Activated T-helper 1 cell treated with anti-CD3 and anti-CD28 coated beads, Interleukin-2, amount 50 U/mL, for 16 hours (primary cell): Measurements from ENCODE around the gene NR1H2.
A peak's percentile ranks its signal among the peaks of the same experiment; 100 is the strongest.
"Not testable (repeated sequence)": the region's sequence is repeated elsewhere in the genome, so short reads cannot be mapped to it uniquely, and the experiment has no call there.

Source experiments
- DNase-seq, 2 donors: peaks; one replicate each; pipeline ENCODE4 v3.0.0-alpha.2; 2020; ENCODE audit warnings: low read depth in 1 of 2, low spot score in 1 of 2

Gene NR1H2

DNA sequence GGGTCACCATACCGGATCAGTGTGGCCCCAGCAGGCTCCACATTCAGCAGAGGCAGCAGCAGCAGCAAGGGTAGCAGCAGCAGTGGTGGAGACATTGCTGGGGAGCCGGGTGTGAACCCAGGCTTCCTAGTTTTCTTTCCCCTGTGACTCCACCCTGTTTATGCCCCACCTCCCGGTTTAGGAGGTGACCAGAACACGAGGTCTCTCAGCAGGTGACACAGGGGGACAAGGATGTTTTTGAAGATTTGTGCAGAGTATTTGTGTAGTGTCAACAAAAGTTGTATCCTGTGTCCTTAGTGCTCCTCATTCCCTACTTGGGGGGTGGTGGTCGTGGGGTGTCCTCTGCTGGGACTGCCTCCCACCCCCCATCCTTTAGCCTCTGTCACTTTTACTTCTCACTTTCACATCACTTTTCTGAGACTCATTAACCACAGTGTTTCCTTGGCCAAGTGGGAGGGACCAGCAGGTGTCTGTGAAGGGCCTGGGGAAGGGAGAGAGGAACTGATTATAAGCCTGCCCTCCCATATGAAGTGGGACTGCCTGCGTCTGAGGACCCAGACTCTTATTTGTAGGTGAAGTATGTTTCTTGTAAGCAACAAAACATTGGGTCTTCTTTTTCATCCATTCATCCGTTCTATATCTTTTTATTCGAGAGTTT, 31.5 kb upstream of the NR1H2 start:
- DNase-seq, result no peak

DNA sequence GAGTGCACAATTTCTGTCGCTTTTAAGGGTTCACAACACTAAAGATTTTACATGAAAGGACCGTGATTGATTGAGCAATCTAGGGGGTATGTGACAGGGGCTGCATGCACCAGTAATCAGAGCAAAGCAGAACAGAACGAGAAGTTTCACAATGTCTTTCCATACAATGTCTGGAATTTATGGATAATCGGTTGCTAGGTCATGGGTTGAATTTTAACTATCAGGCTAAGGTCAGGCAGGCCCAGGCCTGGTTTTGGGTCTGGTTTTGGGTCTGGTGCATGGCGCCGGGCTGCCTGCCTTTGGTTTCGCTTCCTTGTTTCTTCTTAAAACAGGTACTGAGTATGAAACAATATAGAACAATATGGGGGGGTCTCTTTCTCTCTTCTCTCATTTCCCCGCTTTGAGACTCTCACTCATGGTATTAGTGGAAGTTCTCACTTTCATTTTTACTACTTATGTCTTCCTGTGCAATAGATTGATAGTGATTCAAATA, 29.1 kb upstream of the NR1H2 start:
- not testable (repeated sequence) for DNase-seq

DNA sequence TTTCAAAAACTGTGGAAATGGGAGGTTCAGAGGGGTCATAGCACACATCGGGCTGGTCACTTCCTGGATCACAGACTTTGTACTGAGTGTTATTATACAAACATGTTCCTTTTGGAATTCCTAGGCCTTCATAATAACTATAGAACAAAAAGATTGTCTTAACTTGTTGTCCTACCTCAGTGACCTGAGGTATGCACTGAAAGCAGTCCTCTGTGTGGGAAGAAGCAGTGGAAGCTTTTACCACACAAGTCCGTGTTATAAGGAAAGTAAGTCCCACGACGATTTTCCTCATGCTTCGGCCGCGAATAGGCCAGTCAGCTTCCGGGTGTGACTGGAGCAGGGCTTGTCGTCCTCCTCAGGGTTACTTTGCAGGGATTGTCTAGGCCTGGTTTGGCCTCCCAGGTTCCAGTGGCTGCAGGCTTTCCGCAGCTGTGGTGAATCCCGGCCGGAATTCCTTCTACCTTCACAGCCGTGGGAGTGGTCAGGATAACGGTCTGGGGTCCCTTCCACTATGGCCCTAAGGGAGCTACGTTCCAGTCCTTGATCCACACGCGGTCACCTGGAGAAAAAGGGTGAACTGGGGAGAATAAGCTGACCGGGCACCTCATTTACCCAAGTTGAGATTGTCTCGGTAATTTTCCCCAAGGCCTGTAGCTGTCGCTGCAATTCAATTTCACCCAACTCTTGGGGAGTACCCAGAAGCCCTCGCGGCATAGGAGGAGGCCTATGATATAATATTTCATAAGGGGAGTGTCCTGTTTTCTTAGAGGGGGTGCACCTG, 26.8 kb upstream of the NR1H2 start:
- no peak for DNase-seq

DNA sequence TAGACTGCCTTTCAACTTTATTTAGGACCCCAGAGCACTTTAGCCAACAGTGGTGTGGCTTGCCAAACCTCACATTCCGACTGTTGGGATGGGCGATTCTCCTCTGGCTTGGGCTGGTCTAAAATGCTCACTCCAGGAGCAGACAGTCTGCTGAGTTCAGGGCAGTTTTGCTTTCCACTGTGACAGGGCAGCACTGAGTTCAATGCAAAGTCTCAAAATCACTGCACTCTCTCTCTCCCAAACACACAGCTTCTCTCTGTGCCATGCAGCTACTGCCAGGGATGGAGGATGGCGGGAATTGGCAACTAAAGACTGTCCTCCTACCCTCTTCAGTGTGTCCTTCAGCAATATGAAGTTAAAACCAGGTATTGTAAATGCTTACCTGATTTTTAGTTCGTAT, 24.0 kb upstream of the NR1H2 start:
- no peak for DNase-seq

DNA sequence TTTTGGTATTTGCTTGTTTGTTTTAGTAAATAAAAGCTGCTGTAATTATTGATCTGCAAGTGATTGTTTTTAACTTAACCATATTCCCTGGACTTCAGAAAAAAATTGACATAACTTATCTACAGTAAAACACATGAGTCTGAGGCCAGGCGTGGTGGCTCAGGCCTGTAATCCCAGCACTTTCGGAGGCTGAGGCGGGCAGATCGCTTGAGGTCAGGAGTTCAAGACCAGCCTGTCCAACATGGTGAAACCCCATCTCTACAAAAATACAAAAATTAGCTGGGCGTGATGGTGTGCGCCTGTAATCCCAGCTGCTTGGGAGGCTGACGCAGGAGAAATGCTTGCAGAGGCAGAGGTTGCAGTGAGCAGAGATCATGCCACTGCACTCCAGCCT, 22.8 kb upstream of the NR1H2 start:
- not testable (repeated sequence) for DNase-seq

DNA sequence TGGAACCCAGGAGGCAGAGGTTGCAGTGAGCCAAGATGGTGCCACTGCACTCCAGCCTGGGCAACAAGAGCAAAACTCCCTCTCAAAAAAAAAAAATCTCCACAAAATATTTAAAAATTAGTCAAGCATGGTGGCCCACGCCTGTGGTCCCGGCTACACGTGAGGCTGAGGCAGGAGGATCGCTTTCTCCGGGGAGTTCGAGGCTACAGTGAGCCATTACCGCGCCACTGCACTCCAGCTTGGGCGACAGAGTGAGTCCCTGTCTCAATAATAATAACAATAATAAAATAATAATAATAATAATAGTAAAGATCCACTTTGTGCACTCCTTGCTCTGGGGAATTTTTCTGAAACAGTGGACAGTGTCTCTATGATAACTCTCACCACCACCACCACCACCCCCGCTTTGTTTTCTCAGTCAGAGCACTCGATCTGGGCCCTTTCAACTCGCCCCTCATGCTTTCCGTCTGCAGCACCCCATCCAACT, 19.5 kb upstream of the NR1H2 start:
- DNase-seq, result no peak

DNA sequence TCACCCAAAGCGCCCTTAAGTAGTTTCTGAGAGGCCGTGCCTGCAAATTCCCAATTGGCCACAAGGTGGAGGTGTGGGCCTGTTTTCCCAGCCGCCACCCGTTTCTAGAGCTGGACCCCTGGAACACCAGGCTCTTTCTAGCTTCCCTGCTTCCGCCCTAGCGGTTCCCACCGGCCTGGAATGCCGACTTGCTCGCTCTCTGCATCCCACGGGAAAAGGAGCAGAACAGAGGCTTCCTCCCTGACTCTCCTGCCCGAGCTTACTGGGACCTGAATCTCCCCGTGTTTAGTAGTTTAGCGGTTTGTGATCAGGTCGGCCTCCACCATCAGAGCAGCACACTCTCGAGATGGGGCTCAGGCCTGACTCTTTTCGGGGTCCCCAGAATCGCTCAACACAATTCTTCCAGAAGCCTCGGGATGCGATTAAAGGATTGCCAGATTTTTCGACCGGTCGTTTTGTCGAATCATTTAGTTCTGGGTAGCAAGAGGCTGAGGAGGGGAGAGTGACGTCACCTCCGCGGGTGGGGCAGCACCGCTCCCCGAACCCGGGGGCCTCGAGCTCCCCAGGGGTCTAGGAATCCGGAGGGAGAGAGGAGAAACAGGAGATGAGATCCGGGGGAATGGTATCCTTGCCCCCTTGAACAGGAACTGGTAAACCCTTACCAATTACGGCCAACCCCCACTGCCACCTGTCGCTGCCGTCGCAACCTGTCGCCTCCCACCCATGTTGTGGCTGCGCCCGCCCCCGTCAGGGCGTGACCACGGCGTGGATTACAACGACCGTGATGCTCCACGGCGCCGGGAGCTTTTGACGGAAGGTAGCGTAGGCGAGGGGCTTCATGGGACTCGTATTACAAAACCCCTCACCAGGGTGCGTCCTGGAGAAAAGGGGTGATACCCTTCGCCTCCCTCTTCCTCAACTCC, 18.8 kb upstream of the NR1H2 start:
- peak; percentile 64 to 76 for DNase-seq

DNA sequence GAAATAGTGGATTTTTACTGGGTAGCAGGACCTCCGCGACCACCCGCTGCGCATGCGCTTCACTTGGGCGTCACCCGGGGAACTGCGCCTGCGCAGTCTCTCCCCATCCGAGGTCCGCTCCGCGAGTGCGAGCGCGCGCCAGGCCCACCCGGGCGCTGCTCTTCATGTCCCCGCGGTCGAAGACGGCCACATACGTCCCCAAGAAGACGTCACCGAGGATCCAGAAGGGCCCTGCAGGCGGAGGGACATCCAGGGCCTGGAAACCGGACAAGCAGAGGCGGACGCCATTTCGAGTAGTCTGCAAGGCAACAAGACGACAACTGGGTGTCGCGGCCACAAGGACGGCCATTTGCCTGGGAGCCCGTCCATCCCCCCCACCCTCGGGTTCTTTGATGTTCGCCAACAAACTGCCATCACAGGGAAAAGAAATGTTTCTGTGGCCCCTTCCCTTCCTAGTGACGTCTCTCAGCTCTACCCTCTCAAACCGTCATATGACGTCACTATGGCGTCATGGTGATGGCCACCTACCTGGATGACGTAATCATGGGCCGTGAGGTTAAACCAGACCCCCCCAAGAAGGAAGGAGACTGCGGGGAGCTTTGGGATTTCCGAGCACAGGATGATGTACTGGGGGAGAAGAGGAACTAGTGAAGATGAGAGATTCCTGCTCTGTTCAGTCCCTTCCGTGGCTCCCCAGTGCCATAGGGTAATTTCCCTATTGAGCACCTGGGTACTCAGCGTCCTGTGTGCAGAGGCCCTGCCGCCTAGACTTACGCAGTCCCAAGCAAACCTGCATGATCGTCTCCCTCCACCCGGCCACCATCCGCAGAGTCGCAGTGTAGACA, 17.6 kb upstream of the NR1H2 start:
- peak; percentile 47 to 65 for DNase-seq

DNA sequence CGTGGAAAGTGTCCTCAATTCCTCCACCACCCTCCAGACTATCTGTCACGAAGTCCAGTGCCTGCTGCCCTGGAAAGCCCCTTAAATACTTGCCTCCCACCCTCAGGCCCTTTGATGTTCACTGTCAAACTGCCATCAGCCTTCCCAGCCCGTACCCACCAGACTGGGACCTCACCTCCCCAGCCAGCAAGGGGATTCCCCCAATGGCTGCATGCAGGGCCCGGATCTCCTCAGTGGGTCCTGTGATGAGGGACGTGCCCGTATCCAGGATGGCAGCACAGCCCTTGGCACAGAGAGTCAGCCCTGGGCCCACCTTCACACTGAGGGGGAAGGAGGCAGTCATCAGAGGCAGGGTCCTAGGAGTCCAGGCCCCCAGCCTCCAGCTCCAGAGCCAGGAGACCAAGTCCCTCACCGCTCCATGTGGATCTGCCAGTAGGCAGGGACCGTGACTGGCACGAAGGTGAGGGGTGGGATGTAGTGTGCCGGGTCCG, 16.9 kb upstream of the NR1H2 start:
- no peak for DNase-seq

DNA sequence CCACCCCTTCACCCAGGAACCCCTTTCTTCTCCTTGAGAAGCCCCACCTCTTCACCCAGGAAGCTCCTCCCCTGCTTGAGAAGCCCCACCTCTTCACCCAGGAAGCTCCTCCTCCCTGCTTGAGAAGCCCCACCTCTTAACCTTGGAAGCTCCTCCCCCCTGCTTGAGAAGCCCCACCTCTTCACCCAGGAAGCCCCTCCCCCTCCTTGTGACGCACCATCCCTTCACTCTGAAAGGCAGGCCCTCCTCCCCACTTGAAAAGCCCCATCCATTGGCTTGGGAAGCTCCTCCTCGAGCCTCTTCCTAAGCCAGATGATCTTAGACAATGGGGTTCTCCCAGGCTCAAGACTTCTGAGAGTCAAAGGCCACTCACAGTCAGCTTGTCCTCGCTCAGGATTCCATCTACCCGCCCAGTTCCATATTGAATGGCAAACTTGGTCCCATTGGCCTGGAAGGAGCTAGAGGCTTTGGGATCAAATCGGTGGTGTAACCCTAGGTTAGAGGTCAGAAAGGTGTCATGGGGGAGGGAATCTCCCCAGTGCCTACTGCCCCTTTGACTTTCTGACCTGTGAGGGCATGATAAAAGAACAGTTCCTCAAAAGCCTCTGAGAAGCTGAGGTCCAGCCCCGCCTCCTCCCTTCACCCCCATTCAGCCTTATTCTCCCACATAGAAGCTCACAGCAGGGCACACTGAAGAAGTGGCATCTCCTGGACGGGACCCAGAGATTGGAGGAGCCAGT, 14.8 kb upstream of the NR1H2 start:
- DNase-seq, result no peak

DNA sequence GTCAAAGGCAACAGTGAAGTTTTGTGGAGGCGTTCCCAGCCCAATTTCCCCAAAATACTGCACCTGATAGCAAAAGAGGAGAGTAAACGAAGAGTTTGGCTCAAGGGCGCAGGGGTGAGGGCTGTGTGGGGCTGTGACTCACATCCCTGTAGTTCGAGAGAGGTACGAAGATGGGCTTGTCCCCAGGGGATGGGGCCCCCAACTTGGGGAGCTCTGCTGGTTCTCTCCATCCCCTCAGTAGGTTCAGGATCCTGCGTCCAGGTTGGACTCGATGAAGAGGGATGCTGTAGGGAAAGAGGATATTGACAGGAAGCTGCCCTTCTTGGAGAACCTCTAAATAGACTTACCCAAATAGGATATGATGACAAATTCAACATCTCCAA, 14.2 kb upstream of the NR1H2 start:
- no peak for DNase-seq

DNA sequence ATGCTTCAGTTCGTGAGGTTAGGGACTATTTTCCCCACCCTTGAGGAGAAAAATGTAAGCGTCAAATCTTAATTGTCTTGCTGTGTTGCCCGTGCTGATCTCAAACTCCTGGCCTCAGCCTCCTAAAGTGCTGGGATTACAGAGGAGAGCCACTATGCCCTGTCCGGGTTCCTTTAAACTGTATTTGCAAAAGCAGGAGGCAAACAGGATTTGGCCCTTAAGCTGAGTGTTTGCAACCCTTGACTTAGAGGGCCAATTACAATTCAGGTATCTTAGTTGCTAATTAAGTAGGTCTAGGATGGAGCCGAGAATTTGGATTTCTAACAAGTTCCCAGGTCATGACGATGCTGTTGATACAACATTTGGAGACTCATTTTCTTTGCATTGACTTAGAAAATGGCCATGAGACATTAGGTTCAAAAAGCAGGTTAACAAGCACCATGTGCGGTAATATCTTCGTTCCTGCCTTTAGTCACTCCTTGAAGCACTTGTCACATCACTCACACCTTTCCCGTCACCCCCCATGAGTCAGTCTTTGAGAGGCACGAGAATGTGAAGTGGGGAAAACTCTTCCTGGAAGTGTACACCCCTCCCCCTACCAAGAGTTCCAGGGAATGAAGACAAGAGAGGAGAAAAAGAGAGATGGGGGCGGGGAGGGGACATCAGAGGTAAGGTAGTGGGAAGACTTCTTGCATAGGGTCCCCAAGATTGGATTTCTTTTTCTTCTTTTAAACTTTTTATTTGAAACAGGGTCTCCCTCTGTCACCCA, 13.4 kb upstream of the NR1H2 start:
- DNase-seq, result no peak

DNA sequence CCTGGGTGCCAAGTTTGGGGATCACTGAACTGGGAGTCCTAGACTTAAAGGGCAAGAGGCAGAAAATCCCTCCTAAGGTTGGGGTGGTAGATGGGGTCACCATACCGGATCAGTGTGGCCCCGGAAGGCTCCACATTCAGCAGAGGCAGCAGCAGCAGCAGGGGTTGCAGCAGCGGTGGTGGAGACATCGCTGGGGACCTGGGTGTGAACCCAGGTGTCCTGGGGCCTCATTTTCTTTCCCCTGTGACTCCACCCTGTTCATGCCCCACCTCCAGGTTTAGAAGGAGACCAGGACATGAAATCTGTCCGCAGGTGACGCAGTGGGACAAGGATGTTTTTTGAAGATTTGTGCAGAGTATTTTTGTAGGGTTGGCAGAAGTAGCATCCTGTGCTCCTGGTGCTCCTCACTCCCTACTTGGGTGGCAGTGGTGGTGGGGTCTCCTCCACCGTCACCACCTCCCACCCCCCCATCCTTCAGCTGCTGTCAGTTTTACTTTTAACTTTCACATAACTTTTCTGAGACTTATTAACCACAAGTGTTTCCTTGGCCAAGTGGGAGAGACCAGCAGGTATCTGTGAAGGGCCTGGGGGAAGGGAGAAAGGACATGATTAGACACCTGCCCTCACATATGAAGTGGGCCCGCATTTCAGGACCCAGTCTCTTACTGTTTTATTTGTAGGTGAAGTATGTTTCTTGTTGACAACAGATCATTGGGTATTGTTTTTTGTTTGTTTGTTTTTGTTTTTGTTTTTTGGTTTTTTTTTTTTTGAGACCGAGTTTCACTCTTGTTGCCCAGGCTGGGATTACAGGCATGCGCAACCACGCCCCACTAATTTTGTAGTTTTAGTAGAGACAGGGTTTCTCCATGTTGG, 10.6 kb upstream of the NR1H2 start, which contains the start of gene NAPSA:
Gene NAPSA, minus strand, starts transcription at position 206 of the 873 bp plus-strand sequence. Its CDS starts 18 bp downstream, at position 188.
- no peak for DNase-seq

DNA sequence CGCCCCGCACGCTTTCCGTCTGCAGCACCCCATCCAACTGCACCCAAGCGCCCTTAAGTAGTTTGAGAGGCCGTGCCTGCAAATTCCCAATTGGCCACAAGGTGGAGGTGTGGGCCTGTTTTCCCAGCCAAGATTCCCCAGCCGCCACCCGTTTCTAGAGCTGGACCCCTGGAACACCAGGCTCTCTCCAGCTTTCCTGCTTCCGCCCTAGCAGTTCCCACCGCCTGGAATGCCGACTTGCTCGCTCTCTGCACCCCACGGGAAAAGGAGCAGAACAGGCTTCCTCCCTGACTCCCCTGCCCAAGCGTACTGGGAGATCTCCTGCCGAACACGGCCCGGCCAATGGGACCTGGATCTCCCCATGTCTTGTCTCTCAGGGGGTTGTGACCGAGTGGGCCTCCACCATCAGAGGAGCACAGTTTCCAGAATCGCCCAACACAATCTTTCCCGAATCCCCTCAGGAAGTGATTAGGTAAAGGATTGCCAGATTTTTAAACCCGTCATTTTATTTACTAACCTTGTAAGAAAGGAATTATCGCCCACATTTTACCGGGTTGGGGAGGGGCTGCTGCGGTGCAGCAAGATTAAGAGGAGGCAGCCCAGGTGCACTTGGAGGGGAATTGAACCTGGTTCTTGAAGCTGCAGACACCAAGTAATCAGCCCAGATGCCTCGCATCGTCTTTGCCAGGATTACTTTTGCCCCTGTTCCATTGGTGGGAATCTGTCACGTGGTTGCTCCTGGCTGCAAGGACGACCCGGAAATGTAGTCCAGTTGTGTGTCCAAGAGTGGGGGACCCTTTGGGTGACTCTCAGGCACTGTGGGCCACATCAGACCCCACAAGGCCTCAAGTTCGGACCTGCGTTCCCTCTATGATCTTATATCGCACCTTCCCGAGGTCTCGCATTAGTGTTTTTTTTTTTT, 7.3 kb upstream of the NR1H2 start:
- DNase-seq, result peak; percentile 59

DNA sequence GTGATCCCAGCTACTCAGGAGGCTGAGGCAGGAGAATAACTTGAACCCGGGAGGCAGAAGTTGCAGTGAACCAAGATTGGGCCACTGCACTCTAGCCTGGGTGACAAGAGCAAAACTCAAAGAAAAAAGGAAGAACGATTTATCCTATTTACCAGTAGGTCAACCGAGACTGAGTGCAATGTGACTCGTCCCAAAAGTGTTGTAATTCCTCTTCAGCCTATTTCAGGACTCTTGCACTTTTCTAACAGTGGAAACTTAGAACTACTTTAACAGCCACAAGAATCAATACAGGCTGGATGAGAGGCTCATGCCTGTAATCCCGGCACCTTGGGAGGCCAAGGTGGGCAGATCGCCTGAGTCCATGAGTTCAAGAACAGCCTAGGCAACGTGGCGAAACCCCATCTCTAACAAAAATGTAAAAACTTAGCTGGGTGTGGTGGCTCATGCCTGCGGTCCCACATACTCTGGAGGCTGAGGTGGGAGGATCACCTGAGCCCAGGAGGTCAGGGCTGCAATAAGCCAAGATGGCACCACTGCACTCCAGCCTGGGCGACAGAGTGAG, 4.3 kb upstream of the NR1H2 start:
- DNase-seq, result no peak

DNA sequence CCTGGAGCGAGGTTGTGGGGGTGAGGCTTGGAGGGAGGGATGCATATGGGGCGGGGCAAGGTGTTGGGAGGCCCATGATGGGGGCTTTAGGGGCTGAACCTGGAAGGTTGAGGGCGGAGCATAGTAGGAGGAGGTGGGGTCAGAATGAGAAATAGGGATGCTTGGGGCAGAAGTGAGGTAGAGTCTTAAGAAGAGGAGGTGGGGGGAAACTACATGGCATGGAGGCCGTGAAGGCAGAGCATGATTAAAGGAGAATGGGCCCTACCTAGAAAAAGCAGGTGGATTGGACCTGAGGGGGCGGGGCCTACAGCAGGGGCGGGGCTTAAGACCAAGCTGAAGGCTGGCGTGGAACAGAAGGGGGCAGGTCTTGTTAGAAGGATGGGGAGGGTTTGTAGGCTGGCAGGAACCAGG, 799 bp downstream of the NR1H2 start:
- no peak for DNase-seq
